D721Med (cell line): ENCODE measurements around the gene CASP14.
"Not testable (repeated sequence)": the region's sequence is repeated elsewhere in the genome, so short reads cannot be mapped to it uniquely, and the experiment has no call there.

ENCODE experiments used
- DNase-seq: peaks from one replicate; pipeline ENCODE4 v3.0.0; 2011; ENCODE audit warnings: low spot score; ENCODE audit not compliant: insufficient read length
- FAIRE-seq: peaks from 2 replicates; lab custom pipeline; 2011; peaks lifted over from hg19 to GRCh38; lab: Jason Lieb, UNC
- TF ChIP-seq, protein P1 (sequence below): IDR thresholded peaks from 2 replicates; pipeline ENCODE4 v1.5.1; 2012; ENCODE audit warnings: mild to moderate bottlenecking, control low read depth; ENCODE audit not compliant: insufficient read depth; ENCODE audit errors: missing control alignments

CASP14 gene

DNA sequence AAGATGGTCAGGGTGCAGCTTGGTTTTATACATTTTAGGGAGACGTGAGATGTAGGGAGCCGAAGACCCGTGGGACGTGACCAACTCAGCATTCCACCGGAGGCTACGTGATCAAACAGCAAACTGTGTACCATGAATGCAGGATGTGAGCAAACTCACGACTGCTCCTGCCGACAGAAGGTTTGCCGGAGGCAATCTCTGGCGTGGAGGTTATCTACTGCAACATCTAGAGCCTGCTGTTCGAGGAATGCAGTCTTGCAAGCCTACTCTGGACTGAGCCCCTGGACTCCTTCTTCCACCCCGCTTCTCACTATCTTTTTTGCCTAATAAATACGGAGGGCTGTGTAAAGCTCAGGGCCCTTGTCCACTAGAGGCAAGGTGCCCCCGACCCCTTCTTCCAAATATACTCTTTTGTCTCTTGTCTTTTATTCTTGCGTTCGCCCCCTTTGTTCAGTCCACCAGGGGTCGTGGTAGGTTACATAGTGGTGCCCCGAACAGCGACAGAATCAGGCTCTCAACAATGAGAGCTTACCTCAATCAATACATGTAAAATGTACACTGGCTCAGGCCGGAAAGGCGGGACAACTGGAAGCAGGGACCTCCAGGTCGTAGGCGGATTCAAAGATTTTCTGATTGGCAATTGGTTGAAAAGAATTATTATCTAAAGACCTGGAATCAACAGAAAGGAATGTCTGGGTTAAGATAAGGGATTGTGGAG lies 23.8 kb downstream of the CASP14 start:
- FAIRE-seq (no peak), DNase-seq (no peak)
- TF ChIP-seq, protein P1, sequence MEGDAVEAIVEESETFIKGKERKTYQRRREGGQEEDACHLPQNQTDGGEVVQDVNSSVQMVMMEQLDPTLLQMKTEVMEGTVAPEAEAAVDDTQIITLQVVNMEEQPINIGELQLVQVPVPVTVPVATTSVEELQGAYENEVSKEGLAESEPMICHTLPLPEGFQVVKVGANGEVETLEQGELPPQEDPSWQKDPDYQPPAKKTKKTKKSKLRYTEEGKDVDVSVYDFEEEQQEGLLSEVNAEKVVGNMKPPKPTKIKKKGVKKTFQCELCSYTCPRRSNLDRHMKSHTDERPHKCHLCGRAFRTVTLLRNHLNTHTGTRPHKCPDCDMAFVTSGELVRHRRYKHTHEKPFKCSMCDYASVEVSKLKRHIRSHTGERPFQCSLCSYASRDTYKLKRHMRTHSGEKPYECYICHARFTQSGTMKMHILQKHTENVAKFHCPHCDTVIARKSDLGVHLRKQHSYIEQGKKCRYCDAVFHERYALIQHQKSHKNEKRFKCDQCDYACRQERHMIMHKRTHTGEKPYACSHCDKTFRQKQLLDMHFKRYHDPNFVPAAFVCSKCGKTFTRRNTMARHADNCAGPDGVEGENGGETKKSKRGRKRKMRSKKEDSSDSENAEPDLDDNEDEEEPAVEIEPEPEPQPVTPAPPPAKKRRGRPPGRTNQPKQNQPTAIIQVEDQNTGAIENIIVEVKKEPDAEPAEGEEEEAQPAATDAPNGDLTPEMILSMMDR, result peak; percentile 15

DNA sequence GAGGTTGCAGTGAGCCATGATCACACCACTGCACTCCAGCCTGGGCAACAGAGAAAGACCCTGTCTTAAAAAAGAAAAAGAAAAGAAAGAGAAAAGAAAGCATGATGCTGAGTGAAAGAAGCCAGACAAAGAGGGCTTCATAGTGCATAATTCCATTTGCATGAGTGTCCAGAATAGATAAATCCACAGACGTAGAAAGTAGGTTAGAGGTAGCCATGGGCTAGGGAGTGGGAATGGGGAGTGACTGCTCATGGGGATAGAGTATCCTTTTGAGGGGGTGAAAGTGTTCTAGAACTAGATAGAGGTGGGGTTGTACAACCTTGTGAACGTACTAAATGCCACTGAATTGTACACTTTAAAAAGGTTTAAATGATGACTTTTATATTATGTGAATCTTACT lies 25.1 kb downstream of the CASP14 start:
- no peak for FAIRE-seq
- no peak for DNase-seq
- TF ChIP-seq, protein P1, result no peak

DNA sequence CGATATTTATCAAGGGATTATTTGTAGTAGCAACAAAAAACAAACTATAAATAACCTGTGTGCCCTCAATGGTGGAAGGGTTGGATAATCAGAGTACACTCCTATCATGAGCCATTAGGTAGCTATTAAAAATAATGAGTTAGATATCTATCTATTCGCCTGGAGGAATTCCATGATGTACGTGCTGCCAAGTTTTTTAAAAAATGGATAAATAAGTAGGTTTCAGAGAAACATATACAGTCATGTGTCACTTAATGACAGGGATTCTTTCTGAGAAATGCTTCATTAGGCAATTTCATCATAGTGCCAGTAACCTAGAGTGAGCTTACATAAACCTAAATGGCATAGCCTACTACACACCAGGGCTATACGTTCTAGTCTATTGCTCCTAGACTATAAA lies 26.5 kb downstream of the CASP14 start:
- DNase-seq (no peak), FAIRE-seq (no peak)
- TF ChIP-seq, protein P1, result no peak

DNA sequence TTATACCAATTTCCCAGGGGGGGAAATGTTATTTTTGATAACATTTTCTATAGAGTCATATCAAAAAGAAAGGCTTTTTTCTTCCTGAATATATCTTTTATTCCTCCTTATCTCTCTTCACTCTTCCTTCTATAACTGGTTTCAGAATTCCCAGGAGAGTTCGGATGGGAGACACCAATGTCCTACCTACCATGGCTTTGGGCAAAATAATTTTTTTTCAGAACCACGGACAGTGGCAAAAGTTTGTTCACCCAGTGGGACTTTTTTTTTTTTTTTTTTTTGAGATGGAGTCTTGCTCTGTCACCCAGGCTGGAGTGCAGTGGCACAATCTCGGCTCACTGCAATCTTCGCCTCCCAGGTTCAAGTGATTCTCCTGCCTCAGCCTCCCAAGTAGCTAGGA lies 30.7 kb downstream of the CASP14 start:
- FAIRE-seq, DNase-seq: not testable (repeated sequence)

DNA sequence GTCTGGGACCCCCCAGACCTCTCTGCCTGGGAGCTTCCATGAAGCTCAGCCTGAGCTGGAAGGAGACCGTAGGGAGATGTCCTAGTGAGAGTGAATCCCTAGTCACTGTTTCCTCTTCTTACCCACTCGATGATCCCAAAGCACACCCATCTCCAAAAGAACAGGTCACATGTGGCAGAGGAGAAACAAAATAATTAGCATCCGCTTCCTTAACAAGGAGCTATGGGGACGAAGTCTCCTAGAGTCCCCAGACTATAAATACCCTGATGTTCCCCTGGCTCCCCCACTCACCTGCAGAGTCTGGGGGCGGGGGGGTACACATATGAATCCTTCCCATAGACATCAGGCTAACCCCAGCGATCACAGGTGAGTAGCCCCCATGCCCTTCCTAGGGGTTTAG lies 32.6 kb downstream of the CASP14 start, which contains the start of gene OR1I1:
TSS of gene OR1I1 (plus strand) at position 301 of the 400 bp plus-strand sequence. CDS start 4,855 bp downstream, outside the sequence.
- FAIRE-seq, result no peak
- no peak for DNase-seq
- TF ChIP-seq, protein P1, result no peak

DNA sequence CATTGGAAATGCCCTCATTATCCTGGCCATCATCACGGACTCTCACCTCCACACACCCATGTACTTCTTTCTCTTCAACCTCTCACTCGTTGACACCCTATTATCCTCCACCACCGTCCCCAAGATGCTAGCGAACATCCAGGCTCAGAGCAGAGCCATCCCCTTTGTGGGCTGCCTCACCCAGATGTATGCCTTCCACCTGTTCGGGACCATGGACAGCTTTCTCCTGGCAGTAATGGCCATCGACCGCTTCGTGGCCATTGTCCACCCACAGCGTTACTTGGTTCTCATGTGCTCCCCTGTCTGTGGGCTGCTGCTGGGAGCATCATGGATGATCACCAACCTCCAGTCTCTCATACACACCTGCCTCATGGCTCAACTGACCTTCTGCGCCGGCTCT lies 37.9 kb downstream of the CASP14 start:
- TF ChIP-seq, protein P1, result no peak
- FAIRE-seq, result no peak
- DNase-seq, result no peak

DNA sequence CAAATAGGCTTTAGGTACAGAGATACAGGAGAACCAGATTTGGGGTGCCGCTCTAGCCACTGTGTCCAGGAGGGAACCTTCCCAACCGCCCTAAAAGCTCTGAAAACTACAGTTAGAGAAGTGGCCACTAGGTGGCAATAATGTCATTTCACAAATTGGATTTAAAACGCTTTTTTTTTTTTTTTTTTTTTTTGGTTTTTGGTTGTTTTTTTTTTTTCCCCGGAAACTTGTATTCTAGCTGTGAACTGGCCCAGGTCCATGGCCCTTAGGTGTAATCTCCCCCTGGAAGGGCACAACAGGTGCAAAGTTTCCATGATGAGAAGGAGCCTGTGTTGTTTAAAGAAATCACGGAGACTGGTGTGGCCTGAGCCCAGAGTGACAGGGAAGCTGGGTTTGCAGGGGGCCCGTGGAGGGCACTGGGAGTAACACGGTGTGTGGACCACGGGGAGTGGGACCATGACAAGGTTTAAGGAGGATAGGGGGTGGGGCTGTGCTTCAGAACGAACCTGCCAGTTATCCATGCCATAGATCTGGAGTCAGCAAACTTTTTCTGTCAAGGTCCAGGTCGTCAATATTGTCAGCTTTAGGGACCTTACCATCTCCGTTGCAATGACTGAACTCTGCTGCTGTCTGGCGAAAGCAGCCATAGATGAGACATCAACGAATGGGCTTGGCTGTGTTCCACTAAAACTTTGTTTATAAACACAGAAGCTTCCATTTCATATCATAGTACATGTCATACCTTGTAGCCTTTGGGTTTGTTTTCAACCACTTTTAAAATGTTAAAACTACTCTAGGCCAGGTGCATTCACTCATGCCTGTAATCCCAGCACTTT lies 42.9 kb downstream of the CASP14 start:
- FAIRE-seq, result no peak

More for the DNA sequence above, 42.9 kb downstream of the CASP14 start:
- TF ChIP-seq, protein P1, result peak; percentile 70
- DNase-seq, result no peak
